Activated B cell treated with CpG ODN at 0.5 μM for 24 hours (primary cell): ENCODE measurements around the gene UPB1. TPM values are rescaled to one million over a fixed set of nuclear protein-coding genes. Genes with fewer than 3 reads are reported as not detected.
"Not testable (repeated sequence)": the region's sequence is repeated elsewhere in the genome, so short reads cannot be mapped to it uniquely, and the experiment has no call there.

Experiments used
- ATAC-seq: fragments of 200-7000 bp; cut with Tn5 transposase; one replicate; pipeline ENCODE4 v1.10.0; 2021; ENCODE audit warnings: low read depth, mild to moderate bottlenecking, moderate library complexity
- CTCF ChIA-PET: fragments of 350-600 bp; sonication (Branson Sonifier 250); formaldehyde crosslinking; loops from one replicate; lab custom pipeline; 2021; ENCODE audit warnings: antibody characterized with exemption; lab: Charles Lee
- POLR2A ChIA-PET: fragments of 350-600 bp; sonication (Branson Sonifier 250); formaldehyde crosslinking; loops from one replicate; lab custom pipeline; 2021; ENCODE audit warnings: antibody characterized with exemption; lab: Charles Lee
- DNase-seq: peaks from one replicate; pipeline ENCODE4 v3.0.0; 2022
- H3K27ac Mint-ChIP-seq: one replicate; pipeline ENCODE4 v1.8.0; 2020; ENCODE audit warnings: mixed read lengths
- H3K27me3 Mint-ChIP-seq: one replicate; pipeline ENCODE4 v1.8.0; 2021; ENCODE audit warnings: mixed read lengths
- H3K36me3 Mint-ChIP-seq: one replicate; pipeline ENCODE4 v1.8.0; 2021; ENCODE audit warnings: low read depth, mixed read lengths
- H3K4me1 Mint-ChIP-seq: one replicate; pipeline ENCODE4 v1.8.0; 2021; ENCODE audit warnings: mixed read lengths
- H3K4me3 Mint-ChIP-seq: one replicate; pipeline ENCODE4 v1.8.0; 2020; ENCODE audit warnings: mild to moderate bottlenecking, mixed read lengths
- H3K9me3 Mint-ChIP-seq: one replicate; pipeline ENCODE4 v1.8.0; 2020; ENCODE audit warnings: mixed read lengths
- intact Hi-C: fragments of 100-400 bp; cut with micrococcal nuclease; formaldehyde crosslinking; loops from one replicate; pipeline ENCODE4 v1.15.1; 2024
- total RNA-seq: library from RNA; stranded (reverse); gene quantifications from 2 replicates; pipeline ENCODE4 v1.2.3, GENCODE V29; 2022
- TF ChIP-seq, protein P1 (sequence below): fragments of 200-600 bp; IDR thresholded peaks from one replicate; pipeline ENCODE4 v1.8.0; 2022; ENCODE audit warnings: antibody characterized with exemption, mild to moderate bottlenecking

UPB1 gene
- total RNA-seq, 1 donor from 2014 or later = 1.3 TPM

DNA sequence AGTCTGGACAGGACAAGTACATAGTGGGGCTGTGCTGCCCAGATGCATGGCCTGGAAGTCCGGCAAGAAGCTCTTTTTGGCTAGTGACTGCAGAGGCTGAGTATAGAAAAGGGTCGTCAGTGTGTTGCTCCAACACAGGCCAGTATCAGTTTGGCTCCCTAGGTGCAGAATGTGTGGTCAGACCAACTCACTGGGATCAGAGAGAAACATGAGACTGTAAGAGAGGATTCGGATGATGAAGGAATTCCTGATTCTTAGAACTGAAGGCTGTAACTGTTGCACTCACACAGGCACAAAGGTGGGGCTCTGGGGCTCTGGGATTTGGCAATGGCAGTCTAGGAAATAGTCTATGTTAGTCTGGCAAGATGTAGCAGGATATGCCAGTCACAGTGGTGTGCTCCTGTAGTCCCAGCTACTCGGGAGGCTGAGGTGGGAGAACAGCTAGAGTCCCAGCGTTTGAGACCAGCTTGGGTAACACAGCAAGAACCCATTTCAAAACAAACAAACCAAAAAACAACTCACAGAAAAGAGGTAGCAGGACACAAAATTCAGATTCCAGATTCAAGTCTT lies 11.1 kb upstream of the UPB1 start:
- no peak overlapping the region for H3K4me3 Mint-ChIP-seq
- H3K36me3 Mint-ChIP-seq = no peaks in the 10 kb centered on the region

GRCh38 chr22:24485170-24485569 lies 10.0 kb upstream of the UPB1 start:
- TF ChIP-seq, protein P1, sequence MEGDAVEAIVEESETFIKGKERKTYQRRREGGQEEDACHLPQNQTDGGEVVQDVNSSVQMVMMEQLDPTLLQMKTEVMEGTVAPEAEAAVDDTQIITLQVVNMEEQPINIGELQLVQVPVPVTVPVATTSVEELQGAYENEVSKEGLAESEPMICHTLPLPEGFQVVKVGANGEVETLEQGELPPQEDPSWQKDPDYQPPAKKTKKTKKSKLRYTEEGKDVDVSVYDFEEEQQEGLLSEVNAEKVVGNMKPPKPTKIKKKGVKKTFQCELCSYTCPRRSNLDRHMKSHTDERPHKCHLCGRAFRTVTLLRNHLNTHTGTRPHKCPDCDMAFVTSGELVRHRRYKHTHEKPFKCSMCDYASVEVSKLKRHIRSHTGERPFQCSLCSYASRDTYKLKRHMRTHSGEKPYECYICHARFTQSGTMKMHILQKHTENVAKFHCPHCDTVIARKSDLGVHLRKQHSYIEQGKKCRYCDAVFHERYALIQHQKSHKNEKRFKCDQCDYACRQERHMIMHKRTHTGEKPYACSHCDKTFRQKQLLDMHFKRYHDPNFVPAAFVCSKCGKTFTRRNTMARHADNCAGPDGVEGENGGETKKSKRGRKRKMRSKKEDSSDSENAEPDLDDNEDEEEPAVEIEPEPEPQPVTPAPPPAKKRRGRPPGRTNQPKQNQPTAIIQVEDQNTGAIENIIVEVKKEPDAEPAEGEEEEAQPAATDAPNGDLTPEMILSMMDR = no peak
- intact Hi-C loops = loop anchor here (1.0 kb wide), 3 partner anchors 36 to 160 kb away; no protein-coding TSS in a partner anchor
- Mint-ChIP-seq H3K4me3 (no peak overlapping the region), H3K27me3 (peaks cover 2% of the 10 kb centered on the region), H3K4me1 (peaks cover 8% of the 10 kb centered on the region), H3K27ac (no peak overlapping the region), H3K9me3 (no peaks in the 10 kb centered on the region), H3K36me3 (no peaks in the 10 kb centered on the region)
- DNase-seq (no peak), ATAC-seq (no peak)
- CTCF ChIA-PET = interaction anchor here (1.7 to 4.6 kb wide), 2 partner anchors 60 to 64 kb away, joined by 10 to 29 read pairs; no protein-coding TSS in a partner anchor
- POLR2A ChIA-PET = interaction anchor here (0.9 kb wide), 1 partner anchor 59 kb away, joined by 3 read pairs; no protein-coding TSS in a partner anchor

More for the DNA sequence above, 11.1 kb upstream of the UPB1 start:
- intact Hi-C loops = no loop called here
- Mint-ChIP-seq H3K4me1 (peaks cover 8% of the 10 kb centered on the region), H3K27me3 (peaks cover under 1% of the 10 kb centered on the region), H3K9me3 (no peaks in the 10 kb centered on the region), H3K27ac (no peak overlapping the region)
- DNase-seq = no peak
- no peak for ATAC-seq
- CTCF ChIA-PET = interaction anchor here (0.6 to 4.6 kb wide), 6 partner anchors 19 to 472 kb away, joined by 3 to 29 read pairs (median 4); no protein-coding TSS in a partner anchor
- POLR2A ChIA-PET = interaction anchor here (0.6 to 1.5 kb wide), 5 partner anchors 9 to 59 kb away, joined by 3 to 5 read pairs (median 4); partner anchors contain the start of gene ADORA2A
- TF ChIP-seq, protein P1 = no peak

DNA sequence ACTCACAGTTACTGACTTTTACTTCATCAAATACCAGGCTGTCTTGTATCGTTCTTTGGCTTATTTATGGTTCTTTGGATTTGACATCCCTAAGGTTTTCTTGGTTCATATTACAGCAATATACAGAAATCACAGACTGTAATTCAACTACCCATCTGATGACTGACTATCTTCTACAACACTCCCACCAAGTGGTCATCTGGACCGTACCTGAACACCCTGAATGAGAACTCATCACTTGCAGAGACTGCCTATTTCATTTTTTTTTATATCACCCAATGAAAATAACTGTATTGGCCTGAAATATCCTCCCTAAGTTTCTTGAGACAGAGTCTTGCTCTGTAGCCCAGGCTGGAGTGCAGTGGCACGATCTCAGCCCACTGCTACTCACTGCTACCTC lies 9.5 kb upstream of the UPB1 start:
- Mint-ChIP-seq H3K9me3 (no peaks in the 10 kb centered on the region), H3K4me1 (peaks cover 8% of the 10 kb centered on the region), H3K36me3 (no peaks in the 10 kb centered on the region), H3K27me3 (peaks cover 2% of the 10 kb centered on the region), H3K27ac (no peak overlapping the region), H3K4me3 (no peak overlapping the region)
- CTCF ChIA-PET = interaction anchor here (1.5 to 4.6 kb wide), 3 partner anchors 51 to 64 kb away, joined by 4 to 29 read pairs (median 10); no protein-coding TSS in a partner anchor
- TF ChIP-seq, protein P1 = no peak
- peak; percentile 75 for ATAC-seq
- no peak for DNase-seq
- intact Hi-C loops = loop anchor here (1.0 kb wide), 3 partner anchors 36 to 160 kb away; no protein-coding TSS in a partner anchor
- POLR2A ChIA-PET = interaction anchor here (0.5 kb wide), 1 partner anchor 67 kb away, joined by 9 read pairs; no protein-coding TSS in a partner anchor

GRCh38 chr22:24486501-24486921 lies 8.6 kb upstream of the UPB1 start:
- ChIA-PET POLR2A (interaction anchor here (0.5 kb wide), 1 partner anchor 66 kb away, joined by 9 read pairs; no protein-coding TSS in a partner anchor), CTCF (interaction anchor here (0.8 to 4.6 kb wide), 4 partner anchors 36 to 65 kb away, joined by 3 to 29 read pairs (median 4); no protein-coding TSS in a partner anchor)
- Mint-ChIP-seq H3K4me1 (peaks cover 8% of the 10 kb centered on the region), H3K27me3 (peaks cover 2% of the 10 kb centered on the region), H3K9me3 (no peaks in the 10 kb centered on the region), H3K27ac (peak overlapping the region; percentile 9), H3K36me3 (no peaks in the 10 kb centered on the region), H3K4me3 (no peak overlapping the region)
- TF ChIP-seq, protein P1 = no peak
- intact Hi-C loops = no loop called here
- DNase-seq (no peak), ATAC-seq (no peak)

DNA sequence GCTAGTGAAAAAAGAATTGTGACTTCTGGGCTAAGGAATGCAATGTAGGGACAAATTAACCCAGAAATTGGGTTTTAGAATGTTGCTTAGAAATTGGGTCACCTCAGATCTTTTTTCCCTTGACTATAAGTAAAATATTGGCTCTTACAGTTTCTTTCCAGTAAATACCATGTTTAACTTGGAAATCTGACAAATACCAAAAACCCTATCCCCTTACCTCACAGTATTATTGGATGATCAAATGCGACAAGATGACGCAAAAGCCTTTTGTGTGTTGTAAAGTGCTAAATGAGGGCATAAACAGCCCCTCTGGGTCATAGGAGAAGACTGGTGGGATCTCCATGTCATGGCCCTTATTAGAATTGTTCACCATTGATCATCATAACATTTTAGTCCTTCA lies 6.1 kb upstream of the UPB1 start:
- TF ChIP-seq, protein P1 = no peak
- intact Hi-C loops = no loop called here
- no peak for ATAC-seq
- peaks cover 8% of the 10 kb centered on the region for H3K4me1 Mint-ChIP-seq
- ChIA-PET POLR2A (no interaction called here), CTCF (no interaction called here)
- no peak overlapping the region for H3K4me3 Mint-ChIP-seq
- H3K27me3 Mint-ChIP-seq = peaks cover 13% of the 10 kb centered on the region
- no peaks in the 10 kb centered on the region for H3K36me3 Mint-ChIP-seq
- no peak overlapping the region for H3K27ac Mint-ChIP-seq
- DNase-seq = no peak
- H3K9me3 Mint-ChIP-seq = no peaks in the 10 kb centered on the region

GRCh38 chr22:24489434-24489833 lies 5.7 kb upstream of the UPB1 start:
- DNase-seq, ATAC-seq, H3K4me3 Mint-ChIP-seq, CTCF ChIA-PET, H3K9me3 Mint-ChIP-seq, intact Hi-C loops, H3K27ac Mint-ChIP-seq, H3K36me3 Mint-ChIP-seq, H3K4me1 Mint-ChIP-seq: not testable (repeated sequence)
- H3K27me3 Mint-ChIP-seq = peaks cover 14% of the 10 kb centered on the region
- POLR2A ChIA-PET = interaction anchor here (0.6 kb wide), 1 partner anchor 66 kb away, joined by 3 read pairs; no protein-coding TSS in a partner anchor
